Ovary (tissue), 9 donors: ENCODE measurements around the gene KCNMA1. TPM values are rescaled to one million over a fixed set of nuclear protein-coding genes. Genes with fewer than 3 reads are reported as not detected.

ENCODE experiments used
- DNase-seq, 5 donors: peaks; one replicate each; pipeline ENCODE4 v3.0.0-alpha.2; 2019 to 2020
- H3K27ac ChIP-seq, 2 donors: fragments of 200-600 bp; one replicate each; pipeline versions ENCODE4 v1.5.1 to v1.8.0; 2019 to 2022
- H3K27me3 ChIP-seq: fragments of 200-600 bp; one replicate; pipeline ENCODE4 v1.8.0; 2022
- H3K36me3 ChIP-seq: fragments of 200-600 bp; sonication (generic); one replicate; pipeline ENCODE4 v1.5.1; 2019
- H3K4me1 ChIP-seq: one replicate; pipeline ENCODE4 v1.8.1; 2013; ENCODE audit warnings: mild to moderate bottlenecking, moderate library complexity; ENCODE audit not compliant: insufficient read depth
- H3K4me3 ChIP-seq: fragments of 200-600 bp; sonication (generic); one replicate; pipeline ENCODE4 v1.5.1; 2017
- H3K9me3 ChIP-seq, 2 donors: fragments of 200-600 bp in 1 of 2; sonication (generic) in 1 of 2; one replicate each; pipeline versions ENCODE4 v1.5.1 to v1.8.1; 2013 to 2019; ENCODE audit warnings: mild to moderate bottlenecking in 1 of 2, moderate library complexity in 1 of 2
- CTCF ChIP-seq, 3 donors: fragments of 450-650 bp in 2 of 3; fragments of 200-600 bp in 1 of 3; IDR thresholded peaks; one replicate each; pipeline versions ENCODE4 v1.5.1 to v1.8.0; 2016 to 2022; ENCODE audit warnings: antibody characterized with exemption in 3 of 3, mild to moderate bottlenecking in 1 of 3
- EP300 ChIP-seq: sonication (generic); formaldehyde crosslinking; IDR thresholded peaks from one replicate; pipeline ENCODE4 v1.6.1; 2017; ENCODE audit warnings: antibody characterized with exemption
- POLR2A ChIP-seq: fragments of 450-650 bp; IDR thresholded peaks from one replicate; pipeline ENCODE4 v1.6.1; 2017; ENCODE audit warnings: antibody characterized with exemption, mild to moderate bottlenecking, moderate library complexity
- WGBS, 3 donors: extraction: QIAGEN DNeasy Blood & Tissue Kit in 1 of 3; methylation state at CpG; one replicate each; pipeline versions ENCODE4 v1.1.5 to v1.1.7; 2013 to 2017; 5-methylcytosine and 5-hydroxymethylcytosine counted together
- intact Hi-C, 4 donors: fragments of 100-400 bp; cut with DNase I; formaldehyde crosslinking; loops; one replicate each; pipeline versions ENCODE4 v1.11.0 to v1.15.1; 2022 to 2023
- polyA plus RNA-seq, 2 donors: library from polyadenylated mRNA; stranded (reverse); fragments of 200-250 nt in 1 of 2; fragments of 350-450 nt in 1 of 2; fragmentation: Illumina TruSeq in 1 of 2; extraction: RNeasy Lipid Tissue Mini Kit (QIAGEN cat#74804) in 1 of 2; gene quantifications; one replicate each; pipeline ENCODE4 v1.2.3, GENCODE V29; 2013 to 2014
- total RNA-seq, 7 donors: library from RNA; depleted of rRNA in 2 of 7; stranded (reverse); fragments of >200 nt in 2 of 7; fragmentation: NEBNext Ultra II Directional in 3 of 7; extraction: Animal tissue kit (Norgen Biotek cat#: 25700) in 3 of 7; gene quantifications; one replicate each; pipeline versions ENCODE4 v1.1.0 to v1.2.4, GENCODE V29; 2016 to 2023
- donor health status: DM: no; HTN: no; CAD: no; lungs with moderate emphysema.
- donor health status: DM: no; HTN: no; CAD: no.
- donor health status: Bipolar disorder and iron deficiency.
- donor health status: DM: yes; HTN: yes; CAD: no.
- donor health status: DM: no; HTN: no; CAD: no.
- donor health status: DM: yes; HTN: yes; CAD: no.

The KCNMA1 gene
- total and polyA plus RNA-seq, 9 donors = 7.0 to 83.8 (median 25.1) TPM

GRCh38 chr10:76945166-76945565 is 692.4 kb downstream of the KCNMA1 start:
- no peak overlapping the region for H3K4me3 ChIP-seq
- H3K4me1 ChIP-seq = no peaks in the 10 kb centered on the region
- no peaks in the 10 kb centered on the region for H3K9me3 ChIP-seq
- TF ChIP-seq CTCF (IDR thresholded peaks at IDR 0.05) (no peak), POLR2A (no peak), EP300 (no peak)
- no peaks in the 10 kb centered on the region for H3K27me3 ChIP-seq
- WGBS, 3 donors = 83 to 87% (median 86%) methylated on average over 5 of the region's 5 CpGs
- H3K27ac ChIP-seq = no peak overlapping the region
- no peak for DNase-seq
- no peaks in the 10 kb centered on the region for H3K36me3 ChIP-seq
- intact Hi-C loops = no loop called here

- Histone ChIP-seq H3K36me3 (no peaks in the 10 kb centered on the region), H3K4me3 (no peak overlapping the region), H3K27ac (no peak overlapping the region), H3K27me3 (no peaks in the 10 kb centered on the region), H3K4me1 (no peaks in the 10 kb centered on the region), H3K9me3 (no peaks in the 10 kb centered on the region)
- no peak for DNase-seq
- intact Hi-C loops = no loop called here
- 93 to 96% (median 93%) methylated on average over 7 of the region's 7 CpGs for WGBS, 3 donors
- TF ChIP-seq POLR2A = no peak
- TF ChIP-seq CTCF (IDR thresholded peaks at IDR 0.05) = no peak
- TF ChIP-seq EP300 = no peak
Measured at GRCh38 chr10:76944640-76945039, 693.0 kb downstream of the KCNMA1 start.

- Histone ChIP-seq H3K27me3 (no peaks in the 10 kb centered on the region), H3K9me3 (no peaks in the 10 kb centered on the region), H3K36me3 (no peaks in the 10 kb centered on the region), H3K4me3 (no peak overlapping the region), H3K27ac (no peak overlapping the region), H3K4me1 (no peaks in the 10 kb centered on the region)
- no peak for TF ChIP-seq CTCF (IDR thresholded peaks at IDR 0.05)
- no peak for TF ChIP-seq POLR2A
- TF ChIP-seq EP300 = no peak
- intact Hi-C loops = no loop called here
- no peak for DNase-seq
- 73 to 79% (median 76%) methylated on average over 8 of the region's 8 CpGs for WGBS, 3 donors
Measured at GRCh38 chr10:76942628-76943416, 694.8 kb downstream of the KCNMA1 start.

- Histone ChIP-seq H3K9me3 (no peaks in the 10 kb centered on the region), H3K27me3 (no peaks in the 10 kb centered on the region), H3K27ac (no peak overlapping the region), H3K4me1 (no peaks in the 10 kb centered on the region), H3K4me3 (no peak overlapping the region), H3K36me3 (no peaks in the 10 kb centered on the region)
- TF ChIP-seq POLR2A (no peak), CTCF (IDR thresholded peaks at IDR 0.05) (no peak), EP300 (no peak)
- intact Hi-C loops = no loop called here
- DNase-seq = no peak
- 76 to 80% (median 79%) methylated on average over 2 of the region's 2 CpGs for WGBS, 3 donors
Measured at GRCh38 chr10:76939933-76940468, 697.6 kb downstream of the KCNMA1 start.
